Lung microvascular endothelial cell (primary cell): ENCODE data around the gene COPB2. TPM values are rescaled to one million over a fixed set of nuclear protein-coding genes. Genes with fewer than 3 reads are reported as not detected.

Experiments
- DNase-seq, 2 donors: peaks; one replicate each; pipeline versions ENCODE4 v3.0.0 to v3.0.0-alpha.2; 2010; ENCODE audit warnings: low read depth in 2 of 2
- total RNA-seq: library from RNA; depleted of rRNA; stranded (reverse); fragments of >200 nt; gene quantifications from 2 replicates; pipeline ENCODE4 v1.2.1, GENCODE V29; 2014

Gene COPB2
- total RNA-seq, 1 donor from 2014 or later = 174 TPM

- no peak for DNase-seq
Measured at GRCh38 chr3:139308560-139308959, 80.9 kb downstream of the COPB2 start.

GRCh38 chr3:139307601-139308555, 81.6 kb downstream of the COPB2 start:
- no peak for DNase-seq

Other genes starting within 250 kb of the COPB2 start
- 55.4 and 58.2 TPM in 2 replicates for gene MRPS22, start 45.6 kb downstream of the COPB2 start, total RNA-seq
- gene RBP2, start 86.9 kb upstream of the COPB2 start, total RNA-seq = not detected in 2 replicates
- 126 and 362 TPM in 2 replicates for gene RBP1, start 150.1 kb upstream of the COPB2 start, total RNA-seq